ENCODE measurements around the gene HMMR.

DNA sequence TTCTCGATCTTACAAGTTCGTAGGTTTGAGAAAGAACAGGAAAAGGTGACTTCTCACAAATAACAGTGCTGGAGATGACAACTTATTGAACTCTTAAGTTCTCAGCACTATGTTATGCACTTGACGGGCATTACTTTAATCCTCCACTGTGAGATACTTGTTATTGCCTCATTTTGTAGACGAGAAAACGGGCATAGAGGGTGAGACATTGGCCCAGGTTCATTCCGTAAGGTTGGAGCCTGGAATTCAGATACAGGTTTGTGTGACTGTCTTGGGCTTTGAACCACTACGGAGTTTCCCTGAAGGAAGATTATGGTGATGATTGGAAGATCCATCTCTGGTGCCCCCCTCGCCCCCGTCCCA, 45.6 kb downstream of the HMMR start:
- TF ChIP-seq, protein P1, sequence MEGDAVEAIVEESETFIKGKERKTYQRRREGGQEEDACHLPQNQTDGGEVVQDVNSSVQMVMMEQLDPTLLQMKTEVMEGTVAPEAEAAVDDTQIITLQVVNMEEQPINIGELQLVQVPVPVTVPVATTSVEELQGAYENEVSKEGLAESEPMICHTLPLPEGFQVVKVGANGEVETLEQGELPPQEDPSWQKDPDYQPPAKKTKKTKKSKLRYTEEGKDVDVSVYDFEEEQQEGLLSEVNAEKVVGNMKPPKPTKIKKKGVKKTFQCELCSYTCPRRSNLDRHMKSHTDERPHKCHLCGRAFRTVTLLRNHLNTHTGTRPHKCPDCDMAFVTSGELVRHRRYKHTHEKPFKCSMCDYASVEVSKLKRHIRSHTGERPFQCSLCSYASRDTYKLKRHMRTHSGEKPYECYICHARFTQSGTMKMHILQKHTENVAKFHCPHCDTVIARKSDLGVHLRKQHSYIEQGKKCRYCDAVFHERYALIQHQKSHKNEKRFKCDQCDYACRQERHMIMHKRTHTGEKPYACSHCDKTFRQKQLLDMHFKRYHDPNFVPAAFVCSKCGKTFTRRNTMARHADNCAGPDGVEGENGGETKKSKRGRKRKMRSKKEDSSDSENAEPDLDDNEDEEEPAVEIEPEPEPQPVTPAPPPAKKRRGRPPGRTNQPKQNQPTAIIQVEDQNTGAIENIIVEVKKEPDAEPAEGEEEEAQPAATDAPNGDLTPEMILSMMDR (IDR thresholded peaks at IDR 0.05): no peak
- no peak for TF ChIP-seq POLR2A (IDR thresholded peaks at IDR 0.05)

All from tibial nerve (tissue), 3 donors.